KBM-7 (cell line): Measurements from ENCODE around the gene UGT1A5.

ENCODE experiments used
- DNase-seq: peaks from one replicate; pipeline ENCODE4 v3.0.0-alpha.2; 2015
- in situ Hi-C: fragments of 300-500 bp; cut with MboI; formaldehyde crosslinking; loops from 2 replicates; pipeline ENCODE4 v1.14.3; 2020; ENCODE audit warnings: low sequenced_read_pairs, low pct_unique_long_range_greater_than_20kb, mixed read lengths

The UGT1A5 gene

DNA sequence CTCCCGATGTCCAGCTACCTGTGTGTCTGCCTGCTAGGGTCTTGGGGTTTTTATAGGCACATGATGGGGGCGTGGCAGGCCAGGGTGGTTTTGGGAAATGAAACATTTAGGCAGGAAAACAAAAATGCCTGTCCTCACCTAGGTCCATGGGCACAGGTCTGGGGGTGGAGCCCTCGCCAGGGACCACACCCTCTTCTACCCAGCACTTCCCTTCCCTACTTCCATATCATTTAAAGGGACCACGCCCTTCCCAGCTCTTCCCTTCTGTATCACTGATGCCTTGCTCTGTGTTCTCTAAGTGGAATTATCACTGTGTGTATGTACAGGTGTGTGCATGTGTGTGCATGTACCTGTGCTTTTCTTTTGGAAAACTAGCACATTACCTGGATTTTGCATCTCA, 53.7 kb downstream of the UGT1A5 start:
- in situ Hi-C loops = no loop called here
- DNase-seq = no peak

DNA sequence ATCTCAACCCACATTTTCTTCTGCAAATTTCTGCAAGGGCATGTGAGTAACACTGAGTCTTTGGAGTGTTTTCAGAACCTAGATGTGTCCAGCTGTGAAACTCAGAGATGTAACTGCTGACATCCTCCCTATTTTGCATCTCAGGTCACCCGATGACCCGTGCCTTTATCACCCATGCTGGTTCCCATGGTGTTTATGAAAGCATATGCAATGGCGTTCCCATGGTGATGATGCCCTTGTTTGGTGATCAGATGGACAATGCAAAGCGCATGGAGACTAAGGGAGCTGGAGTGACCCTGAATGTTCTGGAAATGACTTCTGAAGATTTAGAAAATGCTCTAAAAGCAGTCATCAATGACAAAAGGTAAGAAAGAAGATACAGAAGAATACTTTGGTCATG, 55.4 kb downstream of the UGT1A5 start:
- DNase-seq = no peak

DNA sequence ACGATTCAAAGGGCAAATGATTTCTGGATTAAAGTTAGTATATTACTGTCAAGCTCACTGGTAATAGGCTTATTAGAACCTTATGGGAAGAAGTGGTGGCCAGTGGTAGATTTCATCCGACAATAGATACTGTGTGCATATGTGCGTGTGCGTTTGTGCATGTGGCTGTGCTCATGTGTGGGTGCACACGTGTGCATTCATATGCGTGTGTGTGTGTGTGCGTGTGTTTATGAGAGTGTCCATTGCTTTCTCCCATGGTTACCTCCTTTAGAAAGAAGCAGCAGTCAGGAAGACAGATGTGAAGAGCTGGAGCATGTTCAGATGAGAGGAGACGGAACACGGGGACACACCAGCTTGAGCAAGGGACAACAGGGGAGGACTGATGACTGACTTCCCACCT, 56.6 kb downstream of the UGT1A5 start:
- in situ Hi-C loops = no loop called here
- DNase-seq = no peak

More for the DNA sequence above, 55.4 kb downstream of the UGT1A5 start:
- in situ Hi-C loops = no loop called here

DNA sequence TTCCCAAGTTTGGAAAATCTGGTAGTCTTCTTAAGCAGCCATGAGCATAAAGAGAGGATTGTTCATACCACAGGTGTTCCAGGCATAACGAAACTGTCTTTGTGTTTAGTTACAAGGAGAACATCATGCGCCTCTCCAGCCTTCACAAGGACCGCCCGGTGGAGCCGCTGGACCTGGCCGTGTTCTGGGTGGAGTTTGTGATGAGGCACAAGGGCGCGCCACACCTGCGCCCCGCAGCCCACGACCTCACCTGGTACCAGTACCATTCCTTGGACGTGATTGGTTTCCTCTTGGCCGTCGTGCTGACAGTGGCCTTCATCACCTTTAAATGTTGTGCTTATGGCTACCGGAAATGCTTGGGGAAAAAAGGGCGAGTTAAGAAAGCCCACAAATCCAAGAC, 59.4 kb downstream of the UGT1A5 start:
- in situ Hi-C loops = no loop called here
- DNase-seq = no peak

DNA sequence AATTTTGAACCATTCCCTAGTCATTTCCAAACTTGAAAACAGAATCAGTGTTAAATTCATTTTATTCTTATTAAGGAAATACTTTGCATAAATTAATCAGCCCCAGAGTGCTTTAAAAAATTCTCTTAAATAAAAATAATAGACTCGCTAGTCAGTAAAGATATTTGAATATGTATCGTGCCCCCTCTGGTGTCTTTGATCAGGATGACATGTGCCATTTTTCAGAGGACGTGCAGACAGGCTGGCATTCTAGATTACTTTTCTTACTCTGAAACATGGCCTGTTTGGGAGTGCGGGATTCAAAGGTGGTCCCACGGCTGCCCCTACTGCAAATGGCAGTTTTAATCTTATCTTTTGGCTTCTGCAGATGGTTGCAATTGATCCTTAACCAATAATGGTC, 59.9 kb downstream of the UGT1A5 start:
- in situ Hi-C loops = no loop called here
- DNase-seq = no peak

DNA sequence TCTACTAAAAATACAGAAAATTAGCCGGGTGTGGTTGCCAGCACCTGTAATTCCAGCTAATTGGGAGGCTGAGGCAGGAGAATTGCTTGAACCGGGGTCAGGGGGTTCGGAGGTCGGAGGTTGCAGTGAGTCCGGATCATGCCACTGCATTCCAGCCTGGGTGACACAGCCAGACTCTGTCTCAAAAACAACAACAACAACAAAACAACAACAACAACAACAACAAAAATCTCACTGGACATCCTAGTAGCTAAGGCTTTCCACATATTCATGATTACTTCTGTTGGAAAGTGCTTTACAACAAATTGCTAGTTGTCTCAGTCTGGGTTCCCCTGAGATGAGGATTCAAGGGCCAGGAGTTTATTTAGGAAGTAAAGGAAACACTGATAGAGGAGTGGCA, 61.1 kb downstream of the UGT1A5 start:
- no peak for DNase-seq
- in situ Hi-C loops = no loop called here

DNA sequence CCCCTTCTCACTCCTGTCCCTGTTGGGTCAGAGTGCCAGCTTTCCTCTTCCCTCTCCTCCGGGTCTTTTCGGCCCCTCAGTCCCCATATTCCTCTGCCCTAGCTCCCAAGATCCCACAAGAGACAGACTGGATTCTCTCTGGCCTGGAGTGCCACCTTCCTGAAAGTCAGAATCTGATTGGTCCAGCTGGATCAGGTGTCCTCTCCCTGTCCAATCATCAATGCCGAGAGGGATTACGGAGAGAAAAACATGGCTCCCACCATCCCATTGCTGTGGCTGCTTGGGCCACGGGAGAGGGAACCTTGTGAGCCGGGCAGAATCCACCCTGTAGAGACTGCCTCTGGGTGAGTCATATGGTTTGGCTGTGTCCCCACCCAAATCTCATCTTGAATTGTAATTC, 62.7 kb downstream of the UGT1A5 start:
- in situ Hi-C loops = no loop called here
- DNase-seq = no peak

DNA sequence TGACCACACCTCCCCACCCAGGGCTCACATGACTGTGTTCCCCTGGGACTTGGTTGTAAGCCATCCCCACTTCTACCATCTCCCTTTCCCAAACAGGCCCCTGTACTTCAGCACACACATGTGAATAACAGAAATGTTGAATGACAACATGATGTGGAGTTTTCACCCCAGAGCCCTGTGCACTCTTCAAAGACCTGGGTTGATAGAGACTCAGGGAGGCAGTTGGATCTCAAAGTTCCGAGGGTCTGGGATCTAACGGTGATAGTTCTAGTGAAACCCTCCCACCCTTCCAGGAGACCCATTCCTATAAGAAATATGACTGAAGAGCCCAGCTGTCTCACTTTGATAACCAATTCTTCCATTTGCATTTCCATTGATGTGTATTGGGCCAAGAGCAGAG, 65.3 kb downstream of the UGT1A5 start, which contains the start of gene MROH2A:
Gene MROH2A (plus strand): TSS at position 301 of the 400 bp plus-strand sequence. CDS start 1,029 bp downstream, outside the sequence.
- in situ Hi-C loops = no loop called here
- DNase-seq = no peak

DNA sequence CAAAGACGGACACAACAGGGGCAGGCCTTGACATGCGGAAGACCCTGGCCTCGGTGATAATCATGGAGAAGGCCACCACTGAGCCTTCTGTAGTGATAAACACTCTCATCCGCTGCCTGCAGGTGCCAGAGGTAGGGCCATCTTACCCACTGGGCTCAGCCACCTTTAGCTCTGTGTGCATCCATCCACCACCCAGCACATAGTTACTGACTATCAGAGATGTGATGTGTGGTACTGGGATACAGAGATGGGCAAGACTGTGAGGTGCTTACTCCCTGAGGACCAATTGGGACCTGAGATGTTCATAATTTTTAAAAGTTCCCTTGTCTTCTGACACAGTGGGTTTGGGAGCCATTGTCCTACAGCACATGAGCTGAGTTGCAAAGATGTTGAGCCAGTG, 67.0 kb downstream of the UGT1A5 start:
- no peak for DNase-seq
- in situ Hi-C loops = no loop called here

DNA sequence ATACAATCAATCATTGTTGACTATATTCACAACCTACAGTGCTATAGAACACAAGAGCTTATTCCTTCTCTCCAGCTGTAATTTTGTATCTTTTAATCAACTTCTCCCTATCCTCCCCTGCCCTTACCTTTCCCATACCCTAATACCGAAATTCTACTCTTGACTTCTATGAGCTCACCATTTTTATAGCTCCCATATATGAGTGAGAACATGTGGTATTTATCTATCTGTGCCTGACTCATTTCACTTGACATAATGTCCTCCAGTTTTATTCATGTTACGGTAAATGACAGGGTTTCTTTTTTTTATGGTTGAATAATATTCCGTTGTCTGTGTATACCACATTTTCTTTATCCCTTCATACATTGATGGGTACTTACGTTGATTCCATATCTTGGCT, 68.1 kb downstream of the UGT1A5 start:
- in situ Hi-C loops = no loop called here
- DNase-seq = no peak

DNA sequence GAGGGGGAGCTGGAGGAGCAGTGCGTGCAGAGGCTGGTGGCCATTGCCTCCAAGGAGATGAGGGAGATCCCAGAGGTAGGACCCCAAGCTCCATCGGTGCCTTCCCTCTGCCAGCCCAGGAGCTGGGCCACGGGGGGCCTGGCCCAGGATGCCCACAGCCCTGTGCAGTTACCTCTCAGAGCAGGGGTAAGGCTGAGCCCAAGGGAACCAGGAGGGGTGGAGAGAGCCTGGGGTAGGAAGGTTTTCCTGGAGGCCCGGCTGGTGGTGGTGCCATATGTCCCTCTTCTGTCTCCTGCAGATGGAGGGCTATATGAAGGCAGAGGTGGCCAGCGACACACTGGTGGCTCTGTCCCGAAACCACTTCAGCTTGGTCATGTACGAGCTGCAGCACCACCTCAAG, 76.8 kb downstream of the UGT1A5 start:
- DNase-seq = no peak
- in situ Hi-C loops = no loop called here

DNA sequence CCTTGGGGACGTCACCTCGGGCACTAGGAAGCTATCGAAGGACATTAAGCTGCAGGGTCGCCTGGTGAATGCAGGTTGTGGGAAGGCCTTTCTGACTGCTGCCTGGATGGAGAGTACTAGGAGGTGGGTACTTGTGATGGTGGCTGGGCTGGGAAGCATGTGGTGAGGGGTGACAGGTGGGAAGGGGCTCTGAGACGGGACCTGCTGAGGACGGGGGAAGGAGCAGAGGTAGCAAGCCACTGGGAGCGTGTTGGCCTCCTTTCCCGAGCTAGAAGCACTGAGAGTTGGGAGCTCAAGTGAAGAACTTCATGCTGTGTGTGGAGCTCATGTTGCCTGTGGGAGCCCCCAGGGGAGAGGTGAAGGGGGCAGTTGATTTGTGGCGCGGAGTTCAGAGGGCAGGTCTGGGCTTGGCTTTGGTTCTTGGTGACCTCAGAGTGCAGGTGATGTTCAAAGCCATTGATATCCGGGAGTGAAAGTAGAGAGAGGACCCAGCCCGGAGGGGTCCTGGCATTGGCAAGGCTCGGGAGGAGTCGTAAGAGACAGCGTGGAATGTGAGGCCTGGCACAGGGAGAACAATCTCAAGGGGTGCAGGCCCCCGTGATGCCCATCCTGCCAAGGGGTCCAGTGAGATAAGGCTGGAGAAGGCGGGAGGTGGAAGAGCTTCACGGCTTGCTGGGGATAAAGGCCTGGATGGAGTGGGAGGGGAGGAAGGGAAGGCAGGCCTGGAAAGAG, 78.6 kb downstream of the UGT1A5 start:
- DNase-seq = no peak
- in situ Hi-C loops = no loop called here

DNA sequence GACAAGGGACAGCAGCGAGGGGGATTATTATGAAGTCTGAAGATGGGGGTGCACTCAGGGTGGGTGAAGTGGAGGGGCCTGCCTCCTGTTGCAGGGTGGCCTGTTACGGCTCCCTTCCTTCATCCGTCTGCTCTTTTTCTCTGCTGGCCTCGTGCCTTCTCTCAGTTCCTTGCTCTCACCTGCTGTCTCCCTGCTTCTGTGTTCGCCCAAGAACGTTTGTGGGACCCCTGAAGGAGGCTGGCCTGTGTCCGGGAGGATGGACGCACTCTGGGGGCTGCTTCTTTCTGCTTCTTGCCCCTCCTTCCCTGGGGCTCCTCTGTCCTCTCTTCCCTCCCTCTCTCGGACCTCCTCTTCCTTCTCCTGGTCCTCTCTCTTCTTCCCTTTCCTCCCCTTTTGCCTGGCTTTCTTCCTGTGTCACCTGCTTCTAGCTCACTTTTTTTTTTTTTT, 79.2 kb downstream of the UGT1A5 start:
- DNase-seq = no peak
- in situ Hi-C loops = no loop called here

DNA sequence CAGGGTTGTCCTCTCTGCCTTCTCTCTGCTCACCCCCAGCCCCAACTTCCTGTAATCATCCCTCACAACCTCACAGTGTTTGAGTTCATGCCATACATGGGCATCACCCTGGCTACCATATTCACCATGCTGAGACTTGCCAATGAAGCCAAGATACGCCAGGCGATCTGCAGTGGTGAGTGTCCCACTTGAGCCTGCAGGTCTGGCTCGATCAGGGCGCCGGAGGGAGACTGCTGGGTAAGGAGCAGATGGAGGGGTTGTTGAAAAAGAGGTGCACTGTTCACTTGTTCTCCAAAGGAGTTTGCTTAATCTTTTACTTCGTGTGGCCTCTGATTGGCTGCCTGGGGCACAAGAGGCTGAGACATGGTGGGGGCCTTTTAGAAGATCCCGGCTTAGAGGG, 80.0 kb downstream of the UGT1A5 start:
- in situ Hi-C loops = no loop called here
- no peak for DNase-seq

DNA sequence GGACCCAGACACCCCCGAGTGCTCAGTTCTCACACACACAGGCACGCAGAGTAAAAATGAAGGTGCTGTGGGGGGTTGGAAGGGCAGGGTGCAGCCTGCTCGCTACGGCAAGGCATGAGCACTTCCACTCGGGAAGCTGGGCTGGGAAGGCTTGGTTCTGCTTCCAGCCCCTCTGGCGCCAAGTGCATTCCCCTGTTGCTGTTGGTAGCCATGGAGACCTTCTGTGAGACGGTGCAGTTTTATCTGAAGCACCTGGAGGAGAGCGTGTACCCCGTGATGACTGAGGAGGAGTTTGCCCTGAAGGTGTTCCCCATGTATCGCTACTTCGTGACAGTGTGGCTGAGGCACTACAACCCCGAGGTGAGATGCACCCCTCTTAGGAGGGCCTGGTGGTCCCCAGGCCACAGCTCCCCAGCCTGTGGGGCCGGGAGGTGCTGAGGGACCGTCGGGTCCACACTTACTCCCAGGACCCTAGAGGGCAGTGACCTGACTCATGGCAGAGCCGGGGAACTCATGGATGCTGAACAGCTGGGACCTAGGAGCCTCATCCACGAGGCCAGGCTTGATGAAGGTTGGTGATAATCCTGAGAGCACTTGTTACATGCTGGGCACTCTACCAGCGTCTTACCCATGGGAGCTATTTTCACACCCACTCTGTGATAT, 80.9 kb downstream of the UGT1A5 start:
- DNase-seq = no peak
- in situ Hi-C loops = no loop called here

DNA sequence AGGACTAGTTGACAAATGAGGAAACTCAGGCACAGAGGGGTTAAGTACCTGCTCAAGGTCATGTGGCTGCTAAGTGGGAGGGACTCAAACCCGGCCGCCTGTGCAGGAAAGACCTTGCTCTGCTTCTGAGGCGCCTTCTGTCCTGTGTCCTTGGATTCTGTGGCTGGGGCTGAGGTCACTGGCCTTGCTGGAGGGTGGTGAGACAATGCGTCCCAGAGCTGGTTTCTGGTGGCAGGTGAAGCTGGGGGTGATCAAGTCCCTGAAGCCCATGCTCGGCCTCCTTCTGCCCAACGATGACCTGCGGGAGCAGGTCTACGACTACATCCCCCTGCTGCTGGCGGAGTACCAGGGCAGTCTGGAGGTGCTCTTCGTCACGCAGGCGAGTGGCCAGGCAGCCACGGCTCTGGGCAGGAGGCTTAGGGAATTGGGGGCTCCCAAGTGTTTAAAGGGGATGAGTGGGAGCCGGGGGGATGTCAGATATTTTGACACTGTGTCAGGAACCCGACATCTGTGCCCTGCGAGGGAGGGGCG, 81.5 kb downstream of the UGT1A5 start:
- DNase-seq = no peak
- in situ Hi-C loops = no loop called here

DNA sequence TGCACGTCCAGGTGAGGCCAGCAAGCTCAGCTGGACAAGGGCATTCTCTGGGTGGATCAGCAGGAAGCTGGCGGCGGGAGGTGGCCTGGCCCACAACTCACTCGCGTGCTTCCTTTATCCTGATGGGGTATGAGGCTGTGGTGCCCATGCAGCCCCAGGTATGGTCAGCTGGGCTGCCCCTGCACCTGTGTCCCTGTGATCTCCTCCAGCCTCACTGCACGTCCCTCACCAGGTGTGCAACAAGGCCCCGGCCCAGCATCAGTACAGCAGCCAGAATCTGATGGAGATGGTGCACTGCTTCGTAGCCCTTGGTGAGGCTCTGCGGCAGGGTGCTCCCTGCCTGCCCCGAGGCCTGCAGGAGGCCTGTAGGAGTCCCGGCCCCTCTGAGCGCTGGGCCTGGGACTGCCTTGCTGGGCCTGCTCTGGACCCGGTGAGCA, 83.0 kb downstream of the UGT1A5 start:
- in situ Hi-C loops = no loop called here
- DNase-seq = no peak

DNA sequence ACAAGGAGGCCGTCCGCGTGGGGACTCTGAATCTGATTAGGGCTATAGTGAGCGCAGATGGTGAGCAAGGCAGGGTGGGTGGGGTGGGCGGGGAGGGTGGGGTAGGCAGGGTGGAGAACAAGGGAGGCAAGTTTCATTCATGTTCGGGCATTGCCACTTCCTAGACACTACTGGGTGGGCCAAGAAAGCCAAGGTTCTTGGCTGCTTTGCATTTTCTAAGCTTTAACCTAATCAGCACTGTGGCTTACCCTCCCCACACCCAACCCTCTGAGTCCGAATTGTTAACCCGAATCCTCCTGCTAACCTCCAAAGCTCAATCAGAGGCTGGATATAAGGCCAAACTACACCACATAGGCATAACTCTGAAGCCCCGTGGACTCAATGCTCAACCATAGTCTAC, 83.5 kb downstream of the UGT1A5 start:
- DNase-seq = no peak
- in situ Hi-C loops = no loop called here

DNA sequence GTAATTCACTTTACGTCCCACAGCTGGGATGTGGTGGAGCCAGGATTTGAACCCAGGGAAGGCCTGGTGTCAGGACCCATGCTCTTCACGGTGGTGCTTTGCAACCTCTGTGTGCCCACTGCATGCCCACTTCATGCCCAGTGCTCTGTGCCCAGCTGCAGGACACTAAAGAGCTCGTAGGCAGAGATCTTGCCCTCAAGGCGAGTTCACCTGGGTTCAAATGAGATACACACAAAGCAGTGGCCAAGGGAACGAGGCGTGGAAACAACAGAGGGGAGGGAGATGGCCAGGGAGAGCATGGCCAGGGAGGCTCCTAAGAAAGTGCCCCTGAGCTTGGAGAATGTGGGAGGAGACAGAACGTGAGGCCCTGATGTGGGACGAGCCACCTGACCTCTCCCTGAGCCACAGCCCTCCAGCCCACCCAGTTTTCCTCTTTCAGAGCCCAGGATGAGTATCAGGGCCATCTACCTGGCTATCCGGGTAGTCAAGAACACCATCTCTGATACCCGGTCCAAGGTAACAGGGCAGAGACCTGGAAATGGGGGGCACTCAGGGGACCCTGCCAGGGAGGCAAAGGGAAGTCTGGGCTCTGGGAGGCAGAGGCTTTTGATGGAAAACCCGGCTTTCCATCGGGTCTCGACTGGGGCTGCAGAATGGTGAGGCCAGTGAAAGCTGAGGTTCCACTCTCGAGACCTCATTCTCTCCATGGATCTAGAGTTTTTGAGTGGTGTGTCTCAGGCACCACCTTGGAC, 85.8 kb downstream of the UGT1A5 start:
- no peak for DNase-seq
- in situ Hi-C loops = no loop called here

DNA sequence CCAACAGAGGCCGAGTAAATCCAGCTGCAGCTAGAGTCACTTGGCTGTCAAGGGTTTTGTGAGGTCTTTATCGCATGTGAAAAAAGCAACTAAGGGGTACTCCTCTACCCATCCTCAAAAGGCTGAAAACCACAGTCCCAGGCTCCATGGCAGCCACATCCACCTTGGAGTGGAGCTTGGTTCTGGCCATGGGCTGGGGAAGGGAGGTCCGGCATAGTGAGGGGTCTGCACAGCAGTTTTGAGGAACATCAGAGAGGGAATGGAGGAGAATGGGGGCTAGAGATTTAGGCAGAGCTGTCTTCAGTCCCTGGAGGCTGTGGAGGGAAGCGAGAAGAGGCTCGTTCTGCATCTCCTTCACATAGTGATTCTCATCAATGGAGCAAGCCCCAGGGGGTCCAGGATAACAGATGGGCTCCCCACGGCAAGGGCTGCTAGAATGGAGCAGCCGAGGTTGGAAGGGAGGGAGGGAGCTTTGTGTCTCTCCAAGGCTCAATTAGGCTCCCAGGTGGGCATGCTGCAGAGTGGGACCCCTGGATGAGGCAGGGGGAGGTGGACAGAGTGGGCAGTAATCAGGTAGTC, 86.5 kb downstream of the UGT1A5 start:
- no peak for DNase-seq
- in situ Hi-C loops = no loop called here
